BLaER1 (cell line): ENCODE data around the gene AFG1L.

ENCODE experiments used
- H3K27ac ChIP-seq: shearing (Covaris generic); formaldehyde crosslinking; 2 replicates; pipeline ENCODE4 v1.8.1; 2022
- H3K27me3 ChIP-seq: shearing (Covaris generic); formaldehyde crosslinking; 2 replicates; pipeline ENCODE4 v1.8.1; 2022
- H3K36me3 ChIP-seq: shearing (Covaris generic); formaldehyde crosslinking; 2 replicates; pipeline ENCODE4 v1.8.1; 2022
- H3K4me1 ChIP-seq: shearing (Covaris generic); formaldehyde crosslinking; 2 replicates; pipeline ENCODE4 v1.8.1; 2022
- H3K4me2 ChIP-seq: shearing (Covaris generic); formaldehyde crosslinking; 2 replicates; pipeline ENCODE4 v1.8.1; 2022
- H3K4me3 ChIP-seq: shearing (Covaris generic); formaldehyde crosslinking; 2 replicates; pipeline ENCODE4 v1.8.1; 2022
- H3K9ac ChIP-seq: shearing (Covaris generic); formaldehyde crosslinking; 2 replicates; pipeline ENCODE4 v1.8.1; 2022
- H3K9me3 ChIP-seq: shearing (Covaris generic); formaldehyde crosslinking; 2 replicates; pipeline ENCODE4 v1.8.1; 2022
- H4K20me1 ChIP-seq: shearing (Covaris generic); formaldehyde crosslinking; 2 replicates; pipeline ENCODE4 v1.8.1; 2022
- Cebpa-rat ChIP-seq: shearing (Covaris generic); IDR thresholded peaks from 2 replicates; pipeline ENCODE4 v1.8.1; 2022

AFG1L gene

DNA sequence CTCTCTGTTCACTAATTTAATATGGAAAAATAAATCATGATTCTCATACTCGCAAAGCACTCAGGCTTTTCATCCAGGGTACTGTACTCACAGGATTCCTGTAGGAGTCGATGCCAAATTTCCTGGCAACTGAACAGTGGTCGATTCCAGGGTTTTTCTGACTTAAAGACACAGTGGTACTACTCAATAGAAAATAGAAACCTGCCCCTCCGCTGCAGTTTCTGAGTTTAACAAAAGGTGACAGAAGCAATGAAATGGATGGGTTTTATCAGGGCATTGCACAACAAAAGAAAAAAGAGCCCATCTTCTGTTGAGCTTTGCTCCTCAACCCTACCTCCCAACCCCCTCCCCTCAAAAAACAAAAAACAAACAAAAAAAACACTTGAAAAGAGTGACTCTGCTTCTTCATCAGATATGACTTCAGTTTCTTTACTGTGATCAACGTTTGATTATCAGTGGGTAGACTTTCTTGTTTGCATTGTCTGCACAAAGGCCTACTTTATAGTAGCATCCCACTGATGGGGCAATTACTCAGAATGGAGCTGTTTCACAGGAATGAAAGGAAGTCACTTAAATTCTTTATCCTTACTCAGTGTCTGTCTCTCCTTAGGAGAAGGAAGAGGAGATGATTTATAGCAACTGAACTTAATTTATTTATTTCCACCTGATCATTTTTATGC, 169.7 kb downstream of the AFG1L start:
- no peaks in the 10 kb centered on the region for H3K9me3 ChIP-seq
- H3K4me2 ChIP-seq: peak overlapping the region; percentile 70
- H3K4me1 ChIP-seq: peaks cover 31% of the 10 kb centered on the region
- peak overlapping the region; percentile 57; the same call in 1 of the 2 replicates for H3K27ac ChIP-seq
- H3K9ac ChIP-seq: no peak overlapping the region
- H3K4me3 ChIP-seq: no peak overlapping the region
- H4K20me1 ChIP-seq: no peaks in the 10 kb centered on the region
- TF ChIP-seq Cebpa-rat: peak; percentile 16; the same call in 1 of the 2 replicates
- no peaks in the 10 kb centered on the region for H3K36me3 ChIP-seq
- H3K27me3 ChIP-seq: no peaks in the 10 kb centered on the region

DNA sequence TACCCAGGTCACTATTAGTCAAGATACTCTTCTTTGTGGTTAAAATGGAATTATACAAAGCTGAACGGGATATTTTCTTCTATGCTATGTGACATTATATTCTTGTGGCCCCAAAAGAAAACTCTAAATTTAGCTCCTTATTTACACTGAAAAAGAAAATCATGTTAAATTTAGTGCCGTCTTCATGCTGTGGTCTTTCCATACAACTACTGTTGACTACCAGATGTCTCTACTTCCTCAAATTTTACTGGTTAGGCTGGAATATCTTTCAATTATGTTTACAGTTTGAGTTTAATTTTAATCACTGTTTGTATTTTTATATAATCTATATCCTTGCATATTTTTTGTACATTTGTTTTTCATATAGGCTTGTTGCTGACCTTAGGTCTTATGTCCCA, 170.2 kb downstream of the AFG1L start:
- Histone ChIP-seq H3K27me3 (no peaks in the 10 kb centered on the region), H3K27ac (peak overlapping the region; percentile 57; the same call in 1 of the 2 replicates), H3K9ac (no peak overlapping the region), H3K4me3 (no peak overlapping the region), H3K4me2 (peak overlapping the region; percentile 70), H3K4me1 (peaks cover 31% of the 10 kb centered on the region), H4K20me1 (no peaks in the 10 kb centered on the region), H3K36me3 (no peaks in the 10 kb centered on the region), H3K9me3 (no peaks in the 10 kb centered on the region)
- TF ChIP-seq Cebpa-rat: no peak

DNA sequence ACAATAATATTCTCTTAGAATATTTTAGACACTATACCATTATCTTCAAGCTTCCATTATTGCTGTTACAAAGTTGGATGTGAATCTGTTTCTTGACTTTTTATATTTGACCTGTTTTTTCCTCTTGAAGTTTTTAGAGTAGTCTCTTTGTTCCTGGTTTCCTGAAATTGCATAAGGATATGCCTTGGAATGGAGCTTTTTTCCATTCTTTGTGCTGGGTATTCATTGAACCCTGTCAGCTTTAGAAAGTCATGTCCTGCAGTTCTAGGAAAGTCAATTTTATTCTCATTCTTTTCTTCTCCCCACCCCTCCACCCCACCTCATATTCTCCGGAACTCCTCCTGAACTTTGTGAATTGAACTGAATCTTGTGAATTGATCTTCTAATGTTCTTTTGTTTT, 173.5 kb downstream of the AFG1L start:
- Histone ChIP-seq H3K4me2 (no peak overlapping the region), H4K20me1 (no peaks in the 10 kb centered on the region), H3K27ac (no peak overlapping the region), H3K9ac (no peak overlapping the region), H3K4me3 (no peak overlapping the region), H3K9me3 (no peaks in the 10 kb centered on the region), H3K4me1 (peaks cover 31% of the 10 kb centered on the region), H3K36me3 (no peaks in the 10 kb centered on the region), H3K27me3 (no peaks in the 10 kb centered on the region)
- no peak for TF ChIP-seq Cebpa-rat

DNA sequence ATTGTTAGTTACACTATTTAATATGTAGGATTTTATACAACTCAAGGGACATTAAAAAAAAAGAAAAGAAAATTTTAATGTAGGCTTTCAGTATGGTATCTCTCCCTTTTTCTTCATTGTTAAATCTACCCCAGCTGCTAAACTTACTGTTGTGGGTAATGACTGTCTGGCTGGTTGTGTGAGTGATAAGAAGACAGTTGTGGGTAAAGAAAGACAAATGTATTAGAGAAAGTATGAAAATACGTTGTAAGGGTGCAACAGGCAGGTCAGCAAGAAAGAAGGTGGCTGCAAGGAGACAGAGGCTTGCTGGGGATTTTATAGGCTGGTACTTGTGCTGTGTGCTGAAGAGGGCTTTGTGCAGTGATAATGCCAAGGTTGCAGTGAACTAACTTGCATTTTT, 174.5 kb downstream of the AFG1L start:
- Histone ChIP-seq H3K9ac (no peak overlapping the region), H3K4me1 (peaks cover 21% of the 10 kb centered on the region), H3K9me3 (no peaks in the 10 kb centered on the region), H3K27me3 (no peaks in the 10 kb centered on the region), H3K27ac (no peak overlapping the region), H3K4me2 (no peak overlapping the region), H3K4me3 (no peak overlapping the region), H3K36me3 (no peaks in the 10 kb centered on the region), H4K20me1 (no peaks in the 10 kb centered on the region)
- TF ChIP-seq Cebpa-rat: no peak

DNA sequence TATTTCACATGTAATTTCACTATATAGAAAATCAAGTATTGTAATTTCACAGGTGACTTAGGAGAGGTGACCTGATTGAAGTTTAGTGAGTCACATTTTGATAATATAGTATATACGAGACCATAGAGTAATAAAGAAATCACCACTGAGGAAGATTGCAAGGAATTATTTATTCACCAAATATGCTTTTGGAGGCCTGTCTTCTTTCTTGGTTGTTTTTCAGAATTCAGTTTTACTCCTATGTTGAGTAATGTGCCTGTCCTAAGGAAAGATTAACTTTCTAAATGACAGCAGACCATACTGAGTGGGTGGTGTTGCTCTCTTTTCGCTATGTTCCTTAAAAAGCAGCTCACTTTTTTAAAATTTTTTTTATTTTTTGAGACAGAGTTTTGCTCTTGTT, 178.3 kb downstream of the AFG1L start:
- Histone ChIP-seq H3K27me3 (no peaks in the 10 kb centered on the region), H3K27ac (no peak overlapping the region), H3K4me3 (no peak overlapping the region), H3K9me3 (no peaks in the 10 kb centered on the region), H4K20me1 (no peaks in the 10 kb centered on the region), H3K36me3 (0 out of 2 replicates have a peak, but pooled peaks cover 2% of the 10 kb centered on the region), H3K4me1 (no peaks in the 10 kb centered on the region), H3K4me2 (no peak overlapping the region), H3K9ac (no peak overlapping the region)
- TF ChIP-seq Cebpa-rat: no peak

DNA sequence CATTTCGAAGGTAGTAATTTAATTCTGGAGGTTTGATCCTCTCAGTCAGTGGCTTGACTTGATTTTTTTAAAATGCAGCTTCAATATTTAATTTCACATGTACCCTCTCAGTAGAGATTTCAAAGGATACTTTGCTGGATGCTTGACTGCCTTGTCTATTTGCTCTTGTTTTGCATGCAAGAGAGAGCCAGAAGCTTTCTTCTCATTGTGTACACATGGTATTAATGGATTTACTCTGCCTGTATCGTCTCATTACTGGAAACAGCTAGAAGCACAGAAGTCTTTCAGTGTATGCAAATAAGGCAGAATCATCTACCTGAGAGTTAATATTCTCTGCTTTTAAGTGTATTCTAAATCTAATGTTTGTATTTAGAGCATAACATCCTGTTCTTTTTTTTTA, 181.5 kb downstream of the AFG1L start:
- Histone ChIP-seq H3K27ac (no peak overlapping the region), H3K9ac (no peak overlapping the region), H3K27me3 (no peaks in the 10 kb centered on the region), H3K4me3 (no peak overlapping the region), H3K9me3 (peaks cover 7% of the 10 kb centered on the region), H3K36me3 (peaks cover 11% of the 10 kb centered on the region; the same call in 1 of the 2 replicates), H3K4me1 (no peaks in the 10 kb centered on the region), H4K20me1 (no peaks in the 10 kb centered on the region), H3K4me2 (no peak overlapping the region)
- no peak for TF ChIP-seq Cebpa-rat

DNA sequence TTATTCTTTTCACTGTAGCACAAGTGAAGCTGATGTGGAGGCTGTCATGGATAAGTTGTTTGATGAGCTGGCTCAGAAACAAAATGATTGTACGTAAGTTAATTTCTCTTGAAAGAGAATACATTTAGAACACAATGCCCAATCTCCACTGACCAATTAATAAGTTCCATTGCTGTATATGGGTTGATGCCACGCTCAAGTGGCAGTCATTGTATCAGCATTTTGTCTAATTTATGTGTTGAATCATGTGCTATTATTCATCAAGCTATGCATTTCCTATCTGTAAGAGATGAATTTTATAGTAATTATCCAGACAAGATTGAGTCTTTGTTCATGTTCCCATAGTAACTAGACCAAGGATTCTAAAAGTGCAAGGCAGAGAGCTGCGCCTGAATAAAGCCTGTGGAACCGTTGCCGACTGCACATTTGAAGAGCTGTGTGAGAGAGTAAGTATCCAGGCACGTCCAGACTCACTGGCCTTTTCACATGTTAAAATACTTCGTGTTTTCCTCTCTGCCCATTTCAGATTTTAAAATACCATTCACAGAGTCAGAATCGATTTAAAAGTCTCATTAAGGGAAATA, 182.1 kb downstream of the AFG1L start:
- no peaks in the 10 kb centered on the region for H3K4me1 ChIP-seq
- H3K9me3 ChIP-seq: peaks cover 13% of the 10 kb centered on the region
- H3K27ac ChIP-seq: no peak overlapping the region
- H4K20me1 ChIP-seq: no peaks in the 10 kb centered on the region
- no peaks in the 10 kb centered on the region for H3K27me3 ChIP-seq
- no peak overlapping the region for H3K4me3 ChIP-seq
- H3K4me2 ChIP-seq: no peak overlapping the region
- peaks cover 11% of the 10 kb centered on the region; the same call in 1 of the 2 replicates for H3K36me3 ChIP-seq
- no peak for TF ChIP-seq Cebpa-rat
- no peak overlapping the region for H3K9ac ChIP-seq

DNA sequence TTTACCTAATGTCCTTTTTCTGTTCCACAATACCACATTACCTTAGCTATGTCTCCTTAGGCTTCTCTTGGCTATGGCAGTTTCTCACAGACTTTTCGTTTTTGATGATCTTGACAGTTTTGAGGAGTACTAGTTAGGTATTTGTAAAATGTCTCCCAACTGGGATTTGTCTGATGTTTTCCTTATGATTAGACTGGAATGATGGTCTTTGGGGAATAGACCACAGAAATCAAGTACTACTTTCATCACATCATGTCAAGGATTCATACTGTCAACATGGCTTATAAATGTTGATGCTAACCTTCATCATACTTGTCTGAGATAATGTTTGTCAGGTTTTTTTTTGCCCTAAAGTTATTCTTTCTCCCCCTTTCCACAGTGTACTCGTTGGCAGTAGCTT, 187.7 kb downstream of the AFG1L start:
- no peak overlapping the region for H3K27ac ChIP-seq
- no peaks in the 10 kb centered on the region for H3K4me1 ChIP-seq
- H3K4me3 ChIP-seq: no peak overlapping the region
- H3K36me3 ChIP-seq: peaks cover 11% of the 10 kb centered on the region; the same call in 1 of the 2 replicates
- H4K20me1 ChIP-seq: no peaks in the 10 kb centered on the region
- TF ChIP-seq Cebpa-rat: no peak
- no peaks in the 10 kb centered on the region for H3K27me3 ChIP-seq
- no peak overlapping the region for H3K9ac ChIP-seq
- H3K9me3 ChIP-seq: peaks cover 19% of the 10 kb centered on the region
- no peak overlapping the region for H3K4me2 ChIP-seq

DNA sequence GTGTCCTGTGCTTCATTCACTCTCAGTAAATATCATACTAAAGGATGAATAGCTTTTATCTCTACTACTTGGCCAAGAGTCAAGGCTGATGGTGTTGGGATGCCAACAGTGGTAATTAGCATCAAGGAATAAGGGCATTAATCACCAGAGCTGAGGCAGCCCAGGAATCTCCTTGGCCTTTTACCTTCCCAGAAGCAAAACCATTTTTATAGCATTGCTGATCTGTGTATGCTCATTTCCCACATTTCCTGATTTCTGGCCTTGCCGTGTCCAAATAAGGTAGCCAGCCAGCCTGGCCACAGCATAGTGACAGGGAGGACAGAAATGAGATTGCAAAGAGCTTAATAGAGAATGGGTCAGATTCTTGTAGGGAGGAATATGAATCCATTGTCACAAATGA, 189.2 kb downstream of the AFG1L start:
- Histone ChIP-seq H3K4me2 (no peak overlapping the region), H3K36me3 (peaks cover 7% of the 10 kb centered on the region; the same call in 1 of the 2 replicates), H3K4me3 (no peak overlapping the region), H3K27ac (no peak overlapping the region), H3K9me3 (peaks cover 19% of the 10 kb centered on the region), H3K27me3 (no peaks in the 10 kb centered on the region), H3K4me1 (no peaks in the 10 kb centered on the region), H4K20me1 (no peaks in the 10 kb centered on the region), H3K9ac (no peak overlapping the region)
- no peak for TF ChIP-seq Cebpa-rat

DNA sequence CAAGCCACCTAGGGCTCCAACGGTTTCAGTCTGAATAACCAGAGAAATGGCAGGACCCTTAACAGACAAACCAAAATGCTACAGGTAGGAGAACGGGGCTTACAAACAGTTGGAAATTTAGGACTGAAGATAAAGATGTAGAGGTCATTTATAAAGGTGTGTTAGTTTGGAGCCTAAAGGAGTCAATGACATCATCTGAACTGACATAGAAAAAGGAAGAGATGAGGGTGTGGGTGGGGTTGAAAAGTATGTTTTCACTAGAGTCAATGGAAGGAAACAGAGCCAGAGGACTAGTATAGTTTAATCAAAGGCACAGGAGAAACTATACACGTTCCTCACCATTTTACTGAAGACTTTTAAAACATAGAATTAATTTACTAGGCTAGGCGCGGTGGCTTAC, 194.8 kb downstream of the AFG1L start:
- H3K4me1 ChIP-seq: no peaks in the 10 kb centered on the region
- no peak overlapping the region for H3K4me3 ChIP-seq
- no peak overlapping the region for H3K9ac ChIP-seq
- no peaks in the 10 kb centered on the region for H4K20me1 ChIP-seq
- H3K27me3 ChIP-seq: no peaks in the 10 kb centered on the region
- no peaks in the 10 kb centered on the region for H3K9me3 ChIP-seq
- TF ChIP-seq Cebpa-rat: no peak
- H3K4me2 ChIP-seq: no peak overlapping the region
- H3K27ac ChIP-seq: no peak overlapping the region
- H3K36me3 ChIP-seq: no peaks in the 10 kb centered on the region
